ENCODE data around the gene TUT4.

The TUT4 gene

GRCh38 chr1:52439976-52440375 is 112.9 kb downstream of the TUT4 start:
- no peaks in the 10 kb centered on the region for H3K27me3 Mint-ChIP-seq (ENCODE audit: low read depth)
- no peaks in the 10 kb centered on the region for H3K4me1 Mint-ChIP-seq (ENCODE audit: low read depth)
- H3K36me3 Mint-ChIP-seq (ENCODE audit: low read depth), result peaks cover 26% of the 10 kb centered on the region
- H3K4me3 Mint-ChIP-seq, result no peak overlapping the region
- H3K27ac Mint-ChIP-seq, result no peak overlapping the region
- no peaks in the 10 kb centered on the region for H3K9me3 Mint-ChIP-seq

GRCh38 chr1:52436817-52437216 is 116.1 kb downstream of the TUT4 start:
- no peaks in the 10 kb centered on the region for H3K27me3 Mint-ChIP-seq (ENCODE audit: low read depth)
- H3K36me3 Mint-ChIP-seq (ENCODE audit: low read depth), result peaks cover 25% of the 10 kb centered on the region
- no peak overlapping the region for H3K27ac Mint-ChIP-seq
- no peak overlapping the region for H3K4me3 Mint-ChIP-seq
- no peaks in the 10 kb centered on the region for H3K9me3 Mint-ChIP-seq
- H3K4me1 Mint-ChIP-seq (ENCODE audit: low read depth), result no peaks in the 10 kb centered on the region

GRCh38 chr1:52435650-52436049 is 117.2 kb downstream of the TUT4 start:
- peaks cover 28% of the 10 kb centered on the region for H3K36me3 Mint-ChIP-seq (ENCODE audit: low read depth)
- H3K4me1 Mint-ChIP-seq (ENCODE audit: low read depth), result no peaks in the 10 kb centered on the region
- H3K27ac Mint-ChIP-seq, result no peak overlapping the region
- no peak overlapping the region for H3K4me3 Mint-ChIP-seq
- no peaks in the 10 kb centered on the region for H3K27me3 Mint-ChIP-seq (ENCODE audit: low read depth)
- no peaks in the 10 kb centered on the region for H3K9me3 Mint-ChIP-seq

- H3K27ac Mint-ChIP-seq, result no peak overlapping the region
- no peaks in the 10 kb centered on the region for H3K27me3 Mint-ChIP-seq (ENCODE audit: low read depth)
- H3K36me3 Mint-ChIP-seq (ENCODE audit: low read depth), result peaks cover 27% of the 10 kb centered on the region
- no peak overlapping the region for H3K4me3 Mint-ChIP-seq
- H3K4me1 Mint-ChIP-seq (ENCODE audit: low read depth), result no peaks in the 10 kb centered on the region
- no peaks in the 10 kb centered on the region for H3K9me3 Mint-ChIP-seq
These were observed 117.7 kb downstream of the TUT4 start for GRCh38 chr1:52435211-52435610.

GRCh38 chr1:52432807-52433206 is 120.1 kb downstream of the TUT4 start:
- H3K36me3 Mint-ChIP-seq (ENCODE audit: low read depth), result peaks cover 25% of the 10 kb centered on the region
- H3K27ac Mint-ChIP-seq, result no peak overlapping the region

GRCh38 chr1:52427152-52427551 is 125.7 kb downstream of the TUT4 start:
- Mint-ChIP-seq H3K4me3 (no peak overlapping the region), H3K4me1 (ENCODE audit: low read depth) (peaks cover 34% of the 10 kb centered on the region), H3K27ac (no peak overlapping the region), H3K27me3 (ENCODE audit: low read depth) (no peaks in the 10 kb centered on the region), H3K9me3 (no peaks in the 10 kb centered on the region), H3K36me3 (ENCODE audit: low read depth) (peaks cover 32% of the 10 kb centered on the region)

More at GRCh38 chr1:52432807-52433206, 120.1 kb downstream of the TUT4 start:
- Mint-ChIP-seq H3K4me3 (no peak overlapping the region), H3K9me3 (no peaks in the 10 kb centered on the region), H3K27me3 (ENCODE audit: low read depth) (no peaks in the 10 kb centered on the region), H3K4me1 (ENCODE audit: low read depth) (no peaks in the 10 kb centered on the region)

GRCh38 chr1:52426371-52426770 is 126.5 kb downstream of the TUT4 start:
- Mint-ChIP-seq H3K9me3 (no peaks in the 10 kb centered on the region), H3K4me1 (ENCODE audit: low read depth) (peaks cover 36% of the 10 kb centered on the region), H3K36me3 (ENCODE audit: low read depth) (peaks cover 29% of the 10 kb centered on the region), H3K27me3 (ENCODE audit: low read depth) (no peaks in the 10 kb centered on the region), H3K27ac (peak overlapping the region; percentile 18), H3K4me3 (no peak overlapping the region)

GRCh38 chr1:52424813-52425212 is 128.1 kb downstream of the TUT4 start:
- Mint-ChIP-seq H3K4me3 (peak overlapping the region; percentile 65), H3K27me3 (ENCODE audit: low read depth) (no peaks in the 10 kb centered on the region), H3K9me3 (no peaks in the 10 kb centered on the region), H3K4me1 (ENCODE audit: low read depth) (peaks cover 36% of the 10 kb centered on the region), H3K27ac (peak overlapping the region; percentile 95), H3K36me3 (ENCODE audit: low read depth) (peaks cover 22% of the 10 kb centered on the region)

- H3K36me3 Mint-ChIP-seq (ENCODE audit: low read depth), result peaks cover 26% of the 10 kb centered on the region
These were observed 128.7 kb downstream of the TUT4 start for GRCh38 chr1:52424231-52424636.

GRCh38 chr1:52423771-52424170 is 129.1 kb downstream of the TUT4 start:
- Mint-ChIP-seq H3K4me3 (peak overlapping the region; percentile 65), H3K27me3 (ENCODE audit: low read depth) (no peaks in the 10 kb centered on the region), H3K27ac (peak overlapping the region; percentile 95), H3K4me1 (ENCODE audit: low read depth) (peaks cover 40% of the 10 kb centered on the region), H3K9me3 (no peaks in the 10 kb centered on the region), H3K36me3 (ENCODE audit: low read depth) (peaks cover 26% of the 10 kb centered on the region)

More at GRCh38 chr1:52424231-52424636, 128.7 kb downstream of the TUT4 start:
- Mint-ChIP-seq H3K27ac (peak overlapping the region; percentile 95), H3K4me3 (peak overlapping the region; percentile 65), H3K9me3 (no peaks in the 10 kb centered on the region), H3K27me3 (ENCODE audit: low read depth) (no peaks in the 10 kb centered on the region), H3K4me1 (ENCODE audit: low read depth) (peaks cover 39% of the 10 kb centered on the region)

- H3K4me3 Mint-ChIP-seq, result no peak overlapping the region
These were observed 129.8 kb downstream of the TUT4 start for GRCh38 chr1:52423055-52423454.

GRCh38 chr1:52420713-52421112 is 132.2 kb downstream of the TUT4 start:
- Mint-ChIP-seq H3K27ac (no peak overlapping the region), H3K36me3 (ENCODE audit: low read depth) (peaks cover 34% of the 10 kb centered on the region)

More at GRCh38 chr1:52423055-52423454, 129.8 kb downstream of the TUT4 start:
- H3K27me3 Mint-ChIP-seq (ENCODE audit: low read depth), result no peaks in the 10 kb centered on the region
- peaks cover 28% of the 10 kb centered on the region for H3K36me3 Mint-ChIP-seq (ENCODE audit: low read depth)
- H3K27ac Mint-ChIP-seq, result no peak overlapping the region
- no peaks in the 10 kb centered on the region for H3K9me3 Mint-ChIP-seq
- H3K4me1 Mint-ChIP-seq (ENCODE audit: low read depth), result peaks cover 42% of the 10 kb centered on the region

GRCh38 chr1:52416811-52417210 is 136.1 kb downstream of the TUT4 start:
- peaks cover 51% of the 10 kb centered on the region for H3K36me3 Mint-ChIP-seq (ENCODE audit: low read depth)
- no peaks in the 10 kb centered on the region for H3K27me3 Mint-ChIP-seq (ENCODE audit: low read depth)
- no peaks in the 10 kb centered on the region for H3K9me3 Mint-ChIP-seq
- H3K4me3 Mint-ChIP-seq, result no peak overlapping the region
- H3K27ac Mint-ChIP-seq, result no peak overlapping the region
- peaks cover 9% of the 10 kb centered on the region for H3K4me1 Mint-ChIP-seq (ENCODE audit: low read depth)

More at GRCh38 chr1:52420713-52421112, 132.2 kb downstream of the TUT4 start:
- Mint-ChIP-seq H3K4me3 (no peak overlapping the region), H3K27me3 (ENCODE audit: low read depth) (no peaks in the 10 kb centered on the region), H3K4me1 (ENCODE audit: low read depth) (peaks cover 34% of the 10 kb centered on the region), H3K9me3 (no peaks in the 10 kb centered on the region)

GRCh38 chr1:52414942-52415341 is 137.9 kb downstream of the TUT4 start:
- Mint-ChIP-seq H3K36me3 (ENCODE audit: low read depth) (peaks cover 60% of the 10 kb centered on the region), H3K4me3 (no peak overlapping the region), H3K27me3 (ENCODE audit: low read depth) (no peaks in the 10 kb centered on the region), H3K27ac (no peak overlapping the region), H3K9me3 (no peaks in the 10 kb centered on the region), H3K4me1 (ENCODE audit: low read depth) (peaks cover 8% of the 10 kb centered on the region)

GRCh38 chr1:52413410-52413989 is 139.4 kb downstream of the TUT4 start:
- no peaks in the 10 kb centered on the region for H3K9me3 Mint-ChIP-seq
- H3K4me1 Mint-ChIP-seq (ENCODE audit: low read depth), result peaks cover 7% of the 10 kb centered on the region
- no peak overlapping the region for H3K27ac Mint-ChIP-seq
- no peak overlapping the region for H3K4me3 Mint-ChIP-seq
- peaks cover 62% of the 10 kb centered on the region for H3K36me3 Mint-ChIP-seq (ENCODE audit: low read depth)
- no peaks in the 10 kb centered on the region for H3K27me3 Mint-ChIP-seq (ENCODE audit: low read depth)

GRCh38 chr1:52404975-52405338 is 147.9 kb downstream of the TUT4 start:
- no peaks in the 10 kb centered on the region for H3K9me3 Mint-ChIP-seq
- H3K4me1 Mint-ChIP-seq (ENCODE audit: low read depth), result peaks cover 51% of the 10 kb centered on the region
- H3K27me3 Mint-ChIP-seq (ENCODE audit: low read depth), result no peaks in the 10 kb centered on the region
- peaks cover 48% of the 10 kb centered on the region for H3K36me3 Mint-ChIP-seq (ENCODE audit: low read depth)
- peak overlapping the region; percentile 99 for H3K27ac Mint-ChIP-seq
- peak overlapping the region; percentile 100 for H3K4me3 Mint-ChIP-seq
